ENCODE measurements around the gene SYCE3. TPM values are rescaled to one million over a fixed set of nuclear protein-coding genes. Genes with fewer than 3 reads are reported as not detected.

Gene SYCE3
- total RNA-seq, 1 donor from 2014 or later, result not detected

- DNase-seq (ENCODE audit: low spot score), result no peak
- Histone ChIP-seq H3K4me3 (no peak overlapping the region), H3K36me3 (no peaks in the 10 kb centered on the region), H3K9ac (no peak overlapping the region), H2AFZ (replicated peaks) (no peak overlapping the region), H3F3A (ENCODE audit: low read depth) (no peaks in the 10 kb centered on the region), H3K79me2 (ENCODE audit: low read depth) (no peaks in the 10 kb centered on the region), H3K4me2 (no peak overlapping the region), H3K9me3 (ENCODE audit: low read depth) (no peaks in the 10 kb centered on the region), H3K27me3 (no peaks in the 10 kb centered on the region), H3K27ac (no peak overlapping the region), H4K20me1 (ENCODE audit: low read depth) (no peaks in the 10 kb centered on the region), H3K4me1 (no peaks in the 10 kb centered on the region)
- Mint-ChIP-seq H3K4me1 (no peaks in the 10 kb centered on the region), H3K9me3 (no peaks in the 10 kb centered on the region), H3K4me3 (no peak overlapping the region), H3K27me3 (ENCODE audit: insufficient read depth, low read depth) (peaks cover 6% of the 10 kb centered on the region), H3K27ac (no peak overlapping the region), H3K36me3 (peaks cover 16% of the 10 kb centered on the region)
- no peak for TF ChIP-seq CTCF (IDR thresholded peaks at IDR 0.05)
- TF ChIP-seq EZH2 (IDR thresholded peaks at IDR 0.05), result no peak
- TF ChIP-seq EZH2phosphoT487 (IDR thresholded peaks at IDR 0.05), result no peak
These were observed 8.8 kb upstream of the SYCE3 start for GRCh38 chr22:50571264-50572175.

GRCh38 chr22:50570861-50571260 lies 8.1 kb upstream of the SYCE3 start:
- Mint-ChIP-seq H3K36me3 (peaks cover 16% of the 10 kb centered on the region), H3K27ac (no peak overlapping the region), H3K9me3 (no peaks in the 10 kb centered on the region), H3K4me3 (no peak overlapping the region), H3K27me3 (ENCODE audit: insufficient read depth, low read depth) (peaks cover under 1% of the 10 kb centered on the region), H3K4me1 (no peaks in the 10 kb centered on the region)
- no peaks in the 10 kb centered on the region for H3F3A ChIP-seq (ENCODE audit: low read depth)
- TF ChIP-seq CTCF (IDR thresholded peaks at IDR 0.05) (no peak), EZH2phosphoT487 (IDR thresholded peaks at IDR 0.05) (no peak), EZH2 (IDR thresholded peaks at IDR 0.05) (no peak)
- H3K4me1 ChIP-seq, result no peaks in the 10 kb centered on the region
- no peak overlapping the region for H3K4me2 ChIP-seq
- no peak overlapping the region for H2AFZ ChIP-seq (replicated peaks)
- no peak overlapping the region for H3K27ac ChIP-seq
- DNase-seq (ENCODE audit: low spot score), result no peak
- H3K4me3 ChIP-seq, result no peak overlapping the region
- no peaks in the 10 kb centered on the region for H3K9me3 ChIP-seq (ENCODE audit: low read depth)
- H3K9ac ChIP-seq, result no peak overlapping the region
- H3K79me2 ChIP-seq (ENCODE audit: low read depth), result no peaks in the 10 kb centered on the region
- H3K36me3 ChIP-seq, result no peaks in the 10 kb centered on the region
- H3K27me3 ChIP-seq, result no peaks in the 10 kb centered on the region
- H4K20me1 ChIP-seq (ENCODE audit: low read depth), result no peaks in the 10 kb centered on the region

GRCh38 chr22:50569896-50570535 lies 7.3 kb upstream of the SYCE3 start:
- H3K9ac ChIP-seq, result no peak overlapping the region
- Mint-ChIP-seq H3K4me1 (no peaks in the 10 kb centered on the region), H3K9me3 (no peaks in the 10 kb centered on the region), H3K27ac (no peak overlapping the region), H3K27me3 (ENCODE audit: insufficient read depth, low read depth) (no peaks in the 10 kb centered on the region), H3K4me3 (no peak overlapping the region), H3K36me3 (peaks cover 16% of the 10 kb centered on the region)
- no peak overlapping the region for H3K27ac ChIP-seq
- no peak overlapping the region for H3K4me3 ChIP-seq
- no peaks in the 10 kb centered on the region for H3K4me1 ChIP-seq
- H3F3A ChIP-seq (ENCODE audit: low read depth), result no peaks in the 10 kb centered on the region
- H3K4me2 ChIP-seq, result no peak overlapping the region
- peaks cover under 1% of the 10 kb centered on the region for H3K27me3 ChIP-seq
- no peak overlapping the region for H2AFZ ChIP-seq (replicated peaks)
- no peak for DNase-seq (ENCODE audit: low spot score)
- no peaks in the 10 kb centered on the region for H3K36me3 ChIP-seq
- H4K20me1 ChIP-seq (ENCODE audit: low read depth), result no peaks in the 10 kb centered on the region
- no peak for TF ChIP-seq EZH2phosphoT487 (IDR thresholded peaks at IDR 0.05)
- no peak for TF ChIP-seq CTCF (IDR thresholded peaks at IDR 0.05)
- no peak for TF ChIP-seq EZH2 (IDR thresholded peaks at IDR 0.05)
- no peaks in the 10 kb centered on the region for H3K79me2 ChIP-seq (ENCODE audit: low read depth)
- no peaks in the 10 kb centered on the region for H3K9me3 ChIP-seq (ENCODE audit: low read depth)
